Placental pericyte (primary cell): ENCODE measurements around the gene PDHA1. TPM values are rescaled to one million over a fixed set of nuclear protein-coding genes. Genes with fewer than 3 reads are reported as not detected.

Experiments
- small RNA-seq: library from RNA; depleted of rRNA; stranded (forward); fragments of <200 nt; gene quantifications from one replicate; pipeline ENCODE3, GENCODE V24; 2012; ENCODE audit warnings: low replicate concordance
- total RNA-seq: library from RNA; depleted of rRNA; stranded (reverse); fragments of >200 nt; gene quantifications from 2 replicates; pipeline ENCODE4 v1.2.3, GENCODE V29; 2012

The PDHA1 gene
- 44.4 and 68.7 TPM in 2 replicates for total RNA-seq

DNA sequence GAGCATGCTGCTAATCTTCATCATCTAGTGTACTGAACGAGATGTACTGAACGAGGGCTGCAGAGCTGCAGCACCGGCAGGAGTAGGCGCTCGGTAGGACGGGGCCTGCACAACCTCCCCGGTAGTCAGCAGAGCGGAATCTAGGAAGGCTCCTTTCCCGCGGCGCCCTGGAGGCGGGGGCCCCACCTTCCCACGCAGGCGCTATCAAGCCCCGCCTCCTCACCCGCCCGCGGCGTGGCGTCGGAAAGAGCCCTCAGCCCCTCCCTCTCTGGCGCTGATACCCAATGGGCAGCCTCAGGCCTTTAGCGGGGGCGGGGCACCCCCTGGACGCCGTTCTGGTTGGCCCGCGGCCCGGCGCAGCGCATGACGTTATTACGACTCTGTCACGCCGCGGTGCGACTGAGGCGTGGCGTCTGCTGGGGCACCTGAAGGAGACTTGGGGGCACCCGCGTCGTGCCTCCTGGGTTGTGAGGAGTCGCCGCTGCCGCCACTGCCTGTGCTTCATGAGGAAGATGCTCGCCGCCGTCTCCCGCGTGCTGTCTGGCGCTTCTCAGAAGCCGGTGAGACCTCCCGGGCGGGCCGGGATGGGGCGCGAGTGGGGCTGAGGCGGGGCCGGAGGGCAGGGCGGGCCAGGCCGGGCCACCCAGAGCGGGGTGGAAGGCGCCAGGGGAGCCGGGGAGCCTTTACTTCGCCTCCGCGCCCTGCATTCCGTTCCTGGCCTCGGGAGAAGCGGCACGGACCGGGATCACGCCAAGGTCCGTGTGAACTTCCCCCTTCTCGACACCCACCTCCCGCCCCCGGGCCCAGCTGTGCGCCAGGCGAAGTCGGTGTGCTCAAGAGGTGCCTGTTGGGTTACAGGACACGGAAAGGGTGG lies at the start of gene PDHA1:
Gene PDHA1 (plus strand): TSS at position 393 of the 874 bp plus-strand sequence. CDS start 111 bp downstream, at position 504.

Small RNA genes within 50 kb of the gene (small RNA-seq; reads per million reads assigned to genes)
- gene RF00019 = not detected

Other genes starting within 250 kb of the PDHA1 start
- gene ADGRG2, start 221.5 kb upstream of the PDHA1 start, total RNA-seq = not detected in 2 replicates
- under 0.01 TPM in 1 of 2 replicates, not detected in the other for gene MAP3K15, start 171.6 kb downstream of the PDHA1 start, total RNA-seq